ENCODE measurements around the gene IL1RAPL2.
"Not testable (repeated sequence)": the region's sequence is repeated elsewhere in the genome, so short reads cannot be mapped to it uniquely, and the experiment has no call there.

IL1RAPL2 gene

GRCh38 chrX:105650577-105650976, 1084.6 kb downstream of the IL1RAPL2 start:
- Histone ChIP-seq H3K27me3 (ENCODE audit: insufficient read depth, insufficient read length) (no peaks in the 10 kb centered on the region), H3K4me3 (ENCODE audit: insufficient read length, low read depth) (no peak overlapping the region), H3K9me3 (ENCODE audit: insufficient read depth, low read length) (no peaks in the 10 kb centered on the region), H3K4me1 (ENCODE audit: insufficient read depth, insufficient read length) (no peaks in the 10 kb centered on the region), H3K9ac (ENCODE audit: insufficient read length, low read depth) (no peak overlapping the region), H3K36me3 (ENCODE audit: insufficient read depth, insufficient read length, low read length) (no peaks in the 10 kb centered on the region)
- TF ChIP-seq SUZ12 (IDR thresholded peaks at IDR 0.05; ENCODE audit: extremely low read depth, insufficient read depth, insufficient read length), result no peak
- no peak for TF ChIP-seq ZNF274 (IDR thresholded peaks at IDR 0.05; ENCODE audit: low read depth, low read length)
- TF ChIP-seq YY1 (IDR thresholded peaks at IDR 0.05; ENCODE audit: insufficient read depth, insufficient read length), result no peak
- no peak for DNase-seq (ENCODE audit: low read depth, low spot score)

GRCh38 chrX:105650986-105651385, 1085.0 kb downstream of the IL1RAPL2 start:
- Histone ChIP-seq H3K9me3 (ENCODE audit: insufficient read depth, low read length) (no peaks in the 10 kb centered on the region), H3K36me3 (ENCODE audit: insufficient read depth, insufficient read length, low read length) (no peaks in the 10 kb centered on the region)
- TF ChIP-seq ZNF274 (IDR thresholded peaks at IDR 0.05; ENCODE audit: low read depth, low read length), result no peak
- TF ChIP-seq YY1 (IDR thresholded peaks at IDR 0.05; ENCODE audit: insufficient read depth, insufficient read length), result no peak
- TF ChIP-seq SUZ12 (IDR thresholded peaks at IDR 0.05; ENCODE audit: extremely low read depth, insufficient read depth, insufficient read length), result no peak

GRCh38 chrX:105653891-105654290, 1087.9 kb downstream of the IL1RAPL2 start:
- H3K27me3 ChIP-seq (ENCODE audit: insufficient read depth, insufficient read length), result no peaks in the 10 kb centered on the region
- H3K4me3 ChIP-seq (ENCODE audit: insufficient read length, low read depth), result no peak overlapping the region
- DNase-seq (ENCODE audit: low read depth, low spot score), result no peak
- no peak overlapping the region for H3K9ac ChIP-seq (ENCODE audit: insufficient read length, low read depth)
- no peaks in the 10 kb centered on the region for H3K4me1 ChIP-seq (ENCODE audit: insufficient read depth, insufficient read length)
- no peaks in the 10 kb centered on the region for H3K9me3 ChIP-seq (ENCODE audit: insufficient read depth, low read length)
- TF ChIP-seq ZNF274 (IDR thresholded peaks at IDR 0.05; ENCODE audit: low read depth, low read length), result no peak
- TF ChIP-seq SUZ12 (IDR thresholded peaks at IDR 0.05; ENCODE audit: extremely low read depth, insufficient read depth, insufficient read length), result no peak
- TF ChIP-seq YY1 (IDR thresholded peaks at IDR 0.05; ENCODE audit: insufficient read depth, insufficient read length), result no peak
- H3K36me3 ChIP-seq (ENCODE audit: insufficient read depth, insufficient read length, low read length), result no peaks in the 10 kb centered on the region

More at GRCh38 chrX:105650986-105651385, 1085.0 kb downstream of the IL1RAPL2 start:
- no peak for DNase-seq (ENCODE audit: low read depth, low spot score)
- H3K4me3 ChIP-seq (ENCODE audit: insufficient read length, low read depth), result no peak overlapping the region
- H3K27me3 ChIP-seq (ENCODE audit: insufficient read depth, insufficient read length), result no peaks in the 10 kb centered on the region
- no peak overlapping the region for H3K9ac ChIP-seq (ENCODE audit: insufficient read length, low read depth)
- H3K4me1 ChIP-seq (ENCODE audit: insufficient read depth, insufficient read length), result no peaks in the 10 kb centered on the region

GRCh38 chrX:105658136-105658535, 1092.1 kb downstream of the IL1RAPL2 start:
- no peak for DNase-seq (ENCODE audit: low read depth, low spot score)
- Histone ChIP-seq H3K27me3 (ENCODE audit: insufficient read depth, insufficient read length) (no peaks in the 10 kb centered on the region), H3K4me3 (ENCODE audit: insufficient read length, low read depth) (no peak overlapping the region), H3K4me1 (ENCODE audit: insufficient read depth, insufficient read length) (no peaks in the 10 kb centered on the region), H3K36me3 (ENCODE audit: insufficient read depth, insufficient read length, low read length) (no peaks in the 10 kb centered on the region), H3K9me3 (ENCODE audit: insufficient read depth, low read length) (no peaks in the 10 kb centered on the region), H3K9ac (ENCODE audit: insufficient read length, low read depth) (no peak overlapping the region)
- no peak for TF ChIP-seq ZNF274 (IDR thresholded peaks at IDR 0.05; ENCODE audit: low read depth, low read length)
- TF ChIP-seq SUZ12 (IDR thresholded peaks at IDR 0.05; ENCODE audit: extremely low read depth, insufficient read depth, insufficient read length), result no peak
- TF ChIP-seq YY1 (IDR thresholded peaks at IDR 0.05; ENCODE audit: insufficient read depth, insufficient read length), result no peak

GRCh38 chrX:105662248-105662647, 1096.2 kb downstream of the IL1RAPL2 start:
- TF ChIP-seq ZNF274 (IDR thresholded peaks at IDR 0.05; ENCODE audit: low read depth, low read length) (no peak), YY1 (IDR thresholded peaks at IDR 0.05; ENCODE audit: insufficient read depth, insufficient read length) (no peak), SUZ12 (IDR thresholded peaks at IDR 0.05; ENCODE audit: extremely low read depth, insufficient read depth, insufficient read length) (no peak)
- H3K9me3 ChIP-seq (ENCODE audit: insufficient read depth, low read length), result no peaks in the 10 kb centered on the region
- H3K36me3 ChIP-seq (ENCODE audit: insufficient read depth, insufficient read length, low read length), result no peaks in the 10 kb centered on the region
- no peaks in the 10 kb centered on the region for H3K27me3 ChIP-seq (ENCODE audit: insufficient read depth, insufficient read length)
- H3K4me1 ChIP-seq (ENCODE audit: insufficient read depth, insufficient read length), result no peaks in the 10 kb centered on the region
- H3K9ac ChIP-seq (ENCODE audit: insufficient read length, low read depth), result no peak overlapping the region
- H3K4me3 ChIP-seq (ENCODE audit: insufficient read length, low read depth), result no peak overlapping the region
- no peak for DNase-seq (ENCODE audit: low read depth, low spot score)

- Histone ChIP-seq H3K9me3 (ENCODE audit: insufficient read depth, low read length) (no peaks in the 10 kb centered on the region), H3K36me3 (ENCODE audit: insufficient read depth, insufficient read length, low read length) (no peaks in the 10 kb centered on the region), H3K27me3 (ENCODE audit: insufficient read depth, insufficient read length) (no peaks in the 10 kb centered on the region), H3K9ac (ENCODE audit: insufficient read length, low read depth) (no peak overlapping the region), H3K4me3 (ENCODE audit: insufficient read length, low read depth) (no peak overlapping the region), H3K4me1 (ENCODE audit: insufficient read depth, insufficient read length) (no peaks in the 10 kb centered on the region)
- TF ChIP-seq YY1 (IDR thresholded peaks at IDR 0.05; ENCODE audit: insufficient read depth, insufficient read length), result no peak
- no peak for TF ChIP-seq ZNF274 (IDR thresholded peaks at IDR 0.05; ENCODE audit: low read depth, low read length)
- no peak for TF ChIP-seq SUZ12 (IDR thresholded peaks at IDR 0.05; ENCODE audit: extremely low read depth, insufficient read depth, insufficient read length)
- no peak for DNase-seq (ENCODE audit: low read depth, low spot score)
Observed at GRCh38 chrX:105664243-105664642, 1098.2 kb downstream of the IL1RAPL2 start.

GRCh38 chrX:105684288-105684687, 1118.3 kb downstream of the IL1RAPL2 start:
- not testable (repeated sequence) for H3K9ac ChIP-seq (ENCODE audit: insufficient read length, low read depth); H3K9me3 ChIP-seq (ENCODE audit: insufficient read depth, low read length); DNase-seq (ENCODE audit: low read depth, low spot score); H3K4me3 ChIP-seq (ENCODE audit: insufficient read length, low read depth); H3K36me3 ChIP-seq (ENCODE audit: insufficient read depth, insufficient read length, low read length); H3K4me1 ChIP-seq (ENCODE audit: insufficient read depth, insufficient read length); H3K27me3 ChIP-seq (ENCODE audit: insufficient read depth, insufficient read length)

- Histone ChIP-seq H3K9me3 (ENCODE audit: insufficient read depth, low read length) (no peaks in the 10 kb centered on the region), H3K4me3 (ENCODE audit: insufficient read length, low read depth) (no peak overlapping the region), H3K27me3 (ENCODE audit: insufficient read depth, insufficient read length) (no peaks in the 10 kb centered on the region), H3K9ac (ENCODE audit: insufficient read length, low read depth) (no peak overlapping the region), H3K4me1 (ENCODE audit: insufficient read depth, insufficient read length) (no peaks in the 10 kb centered on the region), H3K36me3 (ENCODE audit: insufficient read depth, insufficient read length, low read length) (no peaks in the 10 kb centered on the region)
- TF ChIP-seq ZNF274 (IDR thresholded peaks at IDR 0.05; ENCODE audit: low read depth, low read length), result no peak
- TF ChIP-seq SUZ12 (IDR thresholded peaks at IDR 0.05; ENCODE audit: extremely low read depth, insufficient read depth, insufficient read length), result no peak
- TF ChIP-seq YY1 (IDR thresholded peaks at IDR 0.05; ENCODE audit: insufficient read depth, insufficient read length), result no peak
- DNase-seq (ENCODE audit: low read depth, low spot score), result no peak
Observed at GRCh38 chrX:105694839-105695238, 1128.8 kb downstream of the IL1RAPL2 start.

Data from NT2/D1 (cell line).